Femur (tissue), 1 donor: ENCODE results near the gene KDR.

Experiments used
- DNase-seq: peaks from one replicate; pipeline ENCODE4 v3.0.0-alpha.2; 2017

Gene KDR

GRCh38 chr4:55122235-55122634 is 3.2 kb downstream of the KDR start:
- DNase-seq = no peak

DNA sequence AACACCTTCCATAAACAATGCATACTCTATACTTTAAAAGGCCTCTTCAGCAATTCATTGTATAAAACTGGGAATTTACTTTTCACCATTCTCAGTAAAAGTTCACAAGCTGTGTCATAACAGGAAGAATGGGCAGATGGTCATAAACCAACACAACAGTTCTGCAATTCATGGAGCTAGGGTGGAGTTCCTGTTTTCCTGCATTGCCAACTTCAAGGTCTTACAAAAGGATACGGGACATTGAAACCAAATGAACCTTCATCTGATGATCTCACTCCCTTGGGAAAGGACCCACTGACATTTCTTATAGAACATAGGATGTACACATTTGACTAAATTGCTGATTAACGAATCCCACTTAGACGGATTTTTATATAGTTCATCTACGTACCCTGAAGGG is 4.1 kb downstream of the KDR start:
- no peak for DNase-seq

- no peak for DNase-seq
Observed at GRCh38 chr4:55118397-55118796, 7.0 kb downstream of the KDR start.

GRCh38 chr4:55117511-55117910 is 7.9 kb downstream of the KDR start:
- no peak for DNase-seq

DNA sequence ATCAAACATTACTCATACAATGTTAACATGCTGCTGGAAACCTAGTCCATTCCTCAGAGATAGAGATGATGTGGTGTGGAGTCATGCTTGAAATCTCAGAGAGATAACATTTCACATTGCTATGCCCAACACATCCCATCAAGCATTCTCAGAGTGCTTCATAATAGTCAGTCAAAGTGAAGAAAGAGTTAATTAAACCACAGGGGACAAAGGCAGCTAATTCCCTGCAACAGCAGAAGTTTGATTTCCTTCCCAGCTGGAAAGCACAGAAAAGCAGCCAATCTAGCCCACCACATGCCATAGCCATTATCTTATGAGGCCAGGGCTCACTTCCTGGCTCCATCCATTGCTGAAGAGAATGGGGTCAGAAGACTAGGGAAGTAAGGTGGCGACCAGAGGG is 8.9 kb downstream of the KDR start:
- DNase-seq = no peak

- DNase-seq = no peak
Observed at GRCh38 chr4:55111601-55112000, 13.8 kb downstream of the KDR start.

DNA sequence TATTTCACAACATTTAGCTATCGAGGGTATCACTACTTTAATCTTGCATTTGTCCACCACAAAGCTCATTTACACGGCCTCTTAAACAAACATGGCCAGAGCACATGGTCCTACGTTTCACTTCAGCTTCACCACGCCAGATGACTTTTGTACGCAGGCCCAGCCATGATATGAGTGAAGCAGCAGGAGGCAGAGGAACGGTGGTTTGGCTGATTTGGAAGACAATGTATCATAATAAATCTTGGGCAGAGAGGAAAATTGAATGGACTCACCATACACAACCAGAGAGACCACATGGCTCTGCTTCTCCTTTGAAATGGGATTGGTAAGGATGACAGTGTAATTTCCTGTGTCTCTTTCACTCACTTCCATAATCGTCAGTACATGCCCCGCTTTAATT is 15.3 kb downstream of the KDR start:
- no peak for DNase-seq

DNA sequence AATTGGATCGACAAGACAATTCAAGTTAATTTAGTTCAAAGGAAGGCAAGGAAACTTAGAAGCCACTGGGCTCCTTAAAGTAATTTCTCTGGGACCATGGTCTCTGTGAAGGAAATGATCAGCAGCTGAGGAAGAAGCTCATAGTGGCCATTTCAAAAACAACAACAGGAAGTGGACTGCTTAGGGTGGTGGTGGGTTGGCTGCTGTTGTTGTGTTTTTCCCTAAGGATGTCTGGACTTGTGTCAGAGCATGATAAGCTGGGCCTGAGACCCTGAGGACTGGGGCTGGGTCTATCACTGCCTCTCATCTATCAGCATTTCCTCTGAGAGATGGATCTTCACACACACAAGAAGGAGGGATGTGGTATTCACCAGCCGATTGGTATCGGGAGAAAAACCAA is 18.3 kb downstream of the KDR start:
- DNase-seq = no peak

- DNase-seq = no peak
Observed at GRCh38 chr4:55103224-55103623, 22.2 kb downstream of the KDR start.

GRCh38 chr4:55099816-55100215 is 25.6 kb downstream of the KDR start:
- DNase-seq = no peak

- DNase-seq = no peak
Observed at GRCh38 chr4:55098456-55099204, 26.8 kb downstream of the KDR start.

DNA sequence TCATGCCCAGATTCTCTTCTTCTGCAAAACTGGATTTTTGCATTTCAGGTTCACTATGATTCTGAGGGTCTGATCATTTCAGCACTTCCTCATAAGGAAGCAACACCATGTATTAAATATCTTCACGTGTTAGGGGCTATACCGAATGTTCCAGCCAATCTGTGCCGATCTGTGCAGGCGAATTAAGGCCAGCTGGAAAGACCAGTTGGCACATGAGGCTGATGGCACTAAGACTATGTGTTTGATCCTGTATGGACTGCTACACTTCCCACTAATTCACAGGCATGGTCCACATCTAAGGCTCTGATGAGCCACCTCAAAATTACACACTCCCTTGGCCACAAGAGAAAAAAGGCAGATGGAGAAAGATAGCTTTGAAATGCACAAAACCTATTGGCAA is 28.8 kb downstream of the KDR start:
- DNase-seq = no peak

DNA sequence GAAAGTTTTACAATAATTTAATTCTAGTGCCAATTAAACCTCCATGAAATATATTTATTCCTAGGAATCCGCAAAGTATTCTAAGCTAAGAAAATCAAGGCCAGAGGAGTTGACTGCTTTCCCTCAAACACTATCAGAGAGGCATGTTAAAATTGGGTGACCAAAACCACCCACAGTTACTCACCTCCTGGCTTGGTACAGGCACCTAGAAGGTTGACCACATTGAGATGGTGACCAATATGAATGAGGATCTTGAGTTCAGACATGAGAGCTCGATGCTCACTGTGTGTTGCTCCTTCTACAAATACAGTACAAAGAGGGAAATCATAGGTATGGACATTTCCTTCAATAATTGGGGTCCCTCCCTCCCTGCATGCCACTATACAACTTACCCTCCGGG is 29.4 kb downstream of the KDR start:
- DNase-seq = no peak

DNA sequence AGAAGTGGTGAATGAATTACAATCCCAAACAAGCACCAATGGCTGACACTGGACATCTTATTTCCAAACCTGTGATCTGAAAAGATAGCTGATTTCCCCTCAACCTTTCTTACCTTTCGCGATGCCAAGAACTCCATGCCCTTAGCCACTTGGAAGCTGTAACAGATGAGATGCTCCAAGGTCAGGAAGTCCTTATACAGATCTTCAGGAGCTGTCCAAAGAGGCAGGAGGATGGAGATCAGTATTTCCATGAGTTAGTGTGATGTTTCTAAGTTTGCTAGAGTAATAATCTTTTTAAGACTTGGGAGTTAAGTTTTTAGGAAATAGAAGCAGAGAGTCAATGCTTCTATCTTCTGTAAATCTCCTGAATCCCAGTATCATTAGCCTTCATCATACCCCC is 32.9 kb downstream of the KDR start:
- no peak for DNase-seq

DNA sequence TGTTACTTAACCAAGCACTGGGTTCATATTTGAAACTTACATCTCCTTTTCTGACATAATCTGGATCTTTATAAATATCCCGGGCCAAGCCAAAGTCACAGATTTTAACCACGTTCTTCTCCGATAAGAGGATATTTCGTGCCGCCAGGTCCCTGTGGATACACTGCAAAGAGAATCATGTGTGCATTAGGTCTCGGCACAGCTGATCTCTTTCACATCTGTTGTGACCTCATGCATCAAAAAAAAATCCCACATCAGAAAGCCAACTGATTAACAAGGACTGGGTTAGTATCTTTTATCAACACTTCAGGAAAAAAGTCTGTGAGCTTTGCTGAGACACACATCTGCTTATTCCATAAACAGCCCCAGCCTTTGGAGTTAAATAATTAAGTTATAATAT is 35.5 kb downstream of the KDR start:
- DNase-seq = no peak

- no peak for DNase-seq
Observed at GRCh38 chr4:55087913-55088260, 37.5 kb downstream of the KDR start.

- DNase-seq = peak; percentile 32
Observed at GRCh38 chr4:55087009-55087912, 38.1 kb downstream of the KDR start.

DNA sequence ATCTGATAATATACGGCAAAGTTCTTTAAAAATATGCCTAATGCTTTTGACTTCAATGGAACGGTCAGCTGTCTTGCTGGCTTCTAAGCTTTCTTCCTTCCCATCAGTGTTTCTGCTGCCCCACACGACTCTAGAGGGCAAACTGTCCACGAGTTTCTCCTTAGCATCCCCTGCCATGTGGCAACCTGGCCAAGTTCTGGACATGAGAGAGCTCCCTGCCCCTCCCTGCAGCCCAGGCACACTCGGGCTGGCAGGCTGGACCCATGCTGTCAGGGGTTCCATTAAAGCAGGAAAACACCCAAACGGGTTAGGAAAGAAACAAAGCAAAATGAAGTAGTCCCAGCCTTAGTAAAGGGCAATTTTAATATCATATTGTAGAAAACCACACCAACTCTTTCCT is 38.8 kb downstream of the KDR start:
- DNase-seq = no peak

- DNase-seq = no peak
Observed at GRCh38 chr4:55083735-55084134, 41.7 kb downstream of the KDR start.

- DNase-seq = no peak
Observed at GRCh38 chr4:55082756-55083155, 42.6 kb downstream of the KDR start.

DNA sequence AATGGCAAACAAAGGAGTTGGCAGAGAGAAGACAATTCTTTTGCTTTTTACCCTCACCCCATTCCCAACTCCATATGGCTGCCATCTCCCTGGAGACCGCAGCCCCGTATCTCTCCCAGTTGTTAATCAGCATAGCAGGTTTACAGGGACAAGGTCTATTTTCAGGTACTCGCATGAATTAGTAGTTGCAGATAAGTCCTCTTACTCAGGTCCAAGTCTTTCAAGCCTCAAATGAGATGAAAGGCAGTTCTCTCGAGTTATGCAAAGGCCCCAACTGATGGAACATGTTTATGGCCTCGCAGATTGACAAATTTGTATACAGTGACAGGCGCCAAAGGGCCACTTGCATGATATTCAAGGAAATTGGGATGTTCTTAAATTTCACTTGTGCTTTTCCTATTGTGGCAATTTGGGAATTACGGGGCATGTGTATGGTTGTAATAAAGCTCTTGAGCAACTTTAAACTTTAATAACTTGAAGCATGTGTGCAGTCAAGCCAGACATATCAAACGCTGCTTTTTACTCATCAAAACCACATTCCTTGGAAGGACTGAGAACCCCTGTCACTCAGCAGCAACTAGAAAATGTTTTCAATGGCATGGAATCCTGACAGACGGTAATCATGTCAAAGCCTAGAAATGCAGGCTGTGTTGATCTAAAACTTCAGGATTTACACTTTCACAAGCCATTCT is 45.1 kb downstream of the KDR start:
- DNase-seq = no peak

GRCh38 chr4:55079451-55080173 is 45.8 kb downstream of the KDR start:
- DNase-seq = no peak

DNA sequence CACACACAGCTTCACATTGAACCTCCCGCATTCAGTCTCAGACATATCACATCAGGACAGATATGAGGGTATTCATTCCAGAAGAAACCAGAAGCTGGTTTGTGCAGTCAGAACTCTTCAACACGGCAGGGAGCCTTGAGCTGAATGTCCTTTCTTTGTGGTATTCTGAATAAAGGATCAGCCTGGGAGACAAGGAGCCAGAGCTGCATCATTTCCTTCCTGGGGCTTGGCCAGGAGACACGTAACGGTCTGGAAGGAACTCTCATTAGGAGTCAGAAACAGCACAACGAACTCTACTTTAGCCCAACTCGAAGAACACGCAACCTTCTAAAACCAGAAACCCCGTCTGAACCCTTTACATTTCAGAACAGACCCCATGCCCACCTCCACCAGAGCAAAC is 46.4 kb downstream of the KDR start:
- DNase-seq = peak; percentile 78
